ENCODE results near the gene ANO10. TPM values are rescaled to one million over a fixed set of nuclear protein-coding genes. Genes with fewer than 3 reads are reported as not detected.

The ANO10 gene
- total and polyA plus RNA-seq, 2 of the 8 experiments (the other 6 are each of a cell fraction or from before 2014, with no cell fraction given), result 38.0 to 53.2 TPM

- no peak for TF ChIP-seq NRF1 (IDR thresholded peaks at IDR 0.05; ENCODE audit: low read depth, low read length)
- no peak for TF ChIP-seq RBBP5 (IDR thresholded peaks at IDR 0.05; ENCODE audit: borderline replicate concordance, low read depth, low read length)
- TF ChIP-seq SP1 (IDR thresholded peaks at IDR 0.05; ENCODE audit: low read depth, low read length), result no peak
Measured at GRCh38 chr3:43473737-43474136, 148.1 kb downstream of the ANO10 start (continued).

All from H1 (cell line).